Ishikawa (cell line): Measurements from ENCODE around the gene SIVA1.

Experiments used
- CEBPB ChIP-seq: IDR thresholded peaks from 2 replicates; pipeline ENCODE4 v1.6.1; 2012
- CREB1 ChIP-seq: IDR thresholded peaks from 2 replicates; pipeline ENCODE4 v1.6.1; 2012; ENCODE audit warnings: low read depth
- EGR1 ChIP-seq: IDR thresholded peaks from 2 replicates; pipeline ENCODE4 v1.6.1; 2012
- EP300 ChIP-seq: IDR thresholded peaks from 2 replicates; pipeline ENCODE4 v1.6.1; 2012; ENCODE audit warnings: borderline replicate concordance
- FOXM1 ChIP-seq: IDR thresholded peaks from 2 replicates; pipeline ENCODE4 v1.6.1; 2012; ENCODE audit warnings: low read depth, borderline replicate concordance
- NFIC ChIP-seq: IDR thresholded peaks from 2 replicates; pipeline ENCODE4 v1.6.1; 2012
- RAD21 ChIP-seq: IDR thresholded peaks from 2 replicates; pipeline ENCODE4 v1.6.1; 2012; ENCODE audit warnings: low read depth
- TAF1 ChIP-seq: IDR thresholded peaks from 2 replicates; pipeline ENCODE4 v1.6.1; 2012; ENCODE audit warnings: low read depth, mild to moderate bottlenecking
- TCF12 ChIP-seq: IDR thresholded peaks from 2 replicates; pipeline ENCODE4 v1.6.1; 2012; ENCODE audit warnings: low read depth
- TEAD4 ChIP-seq: IDR thresholded peaks from 2 replicates; pipeline ENCODE4 v1.6.1; 2012
- YY1 ChIP-seq: IDR thresholded peaks from 2 replicates; pipeline ENCODE4 v1.6.1; 2012; ENCODE audit warnings: low read depth
- ZBTB7A ChIP-seq: IDR thresholded peaks from 2 replicates; pipeline ENCODE4 v1.6.1; 2012; ENCODE audit warnings: low read depth
- TF ChIP-seq, protein P1 (sequence below): IDR thresholded peaks from 2 replicates; pipeline ENCODE4 v1.6.1; 2012
- TF ChIP-seq, protein P2 (sequence below): IDR thresholded peaks from 2 replicates; pipeline ENCODE4 v1.6.1; 2012
- TF ChIP-seq, protein P3 (sequence below): IDR thresholded peaks from 2 replicates; pipeline ENCODE4 v1.6.1; 2012; ENCODE audit warnings: low read depth, mild to moderate bottlenecking

SIVA1 gene

DNA sequence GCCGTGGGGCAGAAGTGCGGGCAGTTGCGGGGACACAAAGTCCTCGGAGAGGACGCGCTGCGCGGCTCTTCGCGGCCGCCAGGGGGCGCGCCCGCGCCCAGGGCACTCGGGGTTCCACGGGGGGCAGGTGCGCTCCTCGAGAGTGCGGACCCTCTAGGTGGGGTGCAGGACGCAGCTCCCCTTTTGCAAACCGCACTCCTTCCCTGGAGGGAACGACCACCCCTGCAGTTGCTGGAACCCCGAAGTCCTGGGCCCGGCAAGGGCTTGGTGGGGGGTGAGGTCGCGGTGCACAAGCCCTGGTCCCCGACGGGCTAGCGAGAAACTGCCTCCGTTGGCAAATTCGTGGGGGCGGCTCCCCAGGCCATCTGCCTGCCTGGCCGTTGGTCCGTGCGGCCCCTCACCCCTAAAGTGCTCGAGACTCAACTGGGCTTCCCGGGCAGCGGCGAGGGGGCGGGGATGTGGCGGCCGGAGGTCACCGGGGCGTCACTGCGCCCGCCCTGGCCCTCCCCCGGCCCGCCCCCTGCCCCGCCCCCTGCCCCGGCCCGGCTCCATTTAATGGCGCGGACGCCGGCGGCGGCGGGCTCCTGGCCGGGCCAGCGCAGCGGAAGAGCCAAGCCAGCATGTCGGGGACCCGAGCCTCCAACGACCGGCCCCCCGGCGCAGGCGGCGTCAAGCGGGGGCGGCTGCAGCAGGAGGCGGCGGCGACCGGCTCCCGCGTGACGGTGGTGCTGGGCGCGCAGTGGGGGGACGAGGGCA lies 29.1 kb upstream of the SIVA1 start, which contains the start of gene ADSS1:
Gene ADSS1, plus strand, starts transcription at position 579 of the 756 bp plus-strand sequence. Its CDS starts 42 bp downstream, at position 621.
- no peak for TF ChIP-seq FOXM1
- TF ChIP-seq TCF12, result no peak; the same call in 1 of the 2 replicates
- TF ChIP-seq TEAD4, result no peak
- TF ChIP-seq, protein P1, sequence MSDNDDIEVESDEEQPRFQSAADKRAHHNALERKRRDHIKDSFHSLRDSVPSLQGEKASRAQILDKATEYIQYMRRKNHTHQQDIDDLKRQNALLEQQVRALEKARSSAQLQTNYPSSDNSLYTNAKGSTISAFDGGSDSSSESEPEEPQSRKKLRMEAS, result peak; percentile 53; the same call in 1 of the 2 replicates
- no peak for TF ChIP-seq CREB1
- no peak for TF ChIP-seq EGR1
- peak; percentile 72 for TF ChIP-seq YY1
- TF ChIP-seq NFIC, result no peak
- peak; percentile 38; the same call in 1 of the 2 replicates for TF ChIP-seq TAF1
- no peak for TF ChIP-seq RAD21
- peak; percentile 34; the same call in 1 of the 2 replicates for TF ChIP-seq ZBTB7A
- no peak for TF ChIP-seq EP300
- TF ChIP-seq, protein P2, sequence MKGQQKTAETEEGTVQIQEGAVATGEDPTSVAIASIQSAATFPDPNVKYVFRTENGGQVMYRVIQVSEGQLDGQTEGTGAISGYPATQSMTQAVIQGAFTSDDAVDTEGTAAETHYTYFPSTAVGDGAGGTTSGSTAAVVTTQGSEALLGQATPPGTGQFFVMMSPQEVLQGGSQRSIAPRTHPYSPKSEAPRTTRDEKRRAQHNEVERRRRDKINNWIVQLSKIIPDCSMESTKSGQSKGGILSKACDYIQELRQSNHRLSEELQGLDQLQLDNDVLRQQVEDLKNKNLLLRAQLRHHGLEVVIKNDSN, result no peak
- TF ChIP-seq, protein P3, sequence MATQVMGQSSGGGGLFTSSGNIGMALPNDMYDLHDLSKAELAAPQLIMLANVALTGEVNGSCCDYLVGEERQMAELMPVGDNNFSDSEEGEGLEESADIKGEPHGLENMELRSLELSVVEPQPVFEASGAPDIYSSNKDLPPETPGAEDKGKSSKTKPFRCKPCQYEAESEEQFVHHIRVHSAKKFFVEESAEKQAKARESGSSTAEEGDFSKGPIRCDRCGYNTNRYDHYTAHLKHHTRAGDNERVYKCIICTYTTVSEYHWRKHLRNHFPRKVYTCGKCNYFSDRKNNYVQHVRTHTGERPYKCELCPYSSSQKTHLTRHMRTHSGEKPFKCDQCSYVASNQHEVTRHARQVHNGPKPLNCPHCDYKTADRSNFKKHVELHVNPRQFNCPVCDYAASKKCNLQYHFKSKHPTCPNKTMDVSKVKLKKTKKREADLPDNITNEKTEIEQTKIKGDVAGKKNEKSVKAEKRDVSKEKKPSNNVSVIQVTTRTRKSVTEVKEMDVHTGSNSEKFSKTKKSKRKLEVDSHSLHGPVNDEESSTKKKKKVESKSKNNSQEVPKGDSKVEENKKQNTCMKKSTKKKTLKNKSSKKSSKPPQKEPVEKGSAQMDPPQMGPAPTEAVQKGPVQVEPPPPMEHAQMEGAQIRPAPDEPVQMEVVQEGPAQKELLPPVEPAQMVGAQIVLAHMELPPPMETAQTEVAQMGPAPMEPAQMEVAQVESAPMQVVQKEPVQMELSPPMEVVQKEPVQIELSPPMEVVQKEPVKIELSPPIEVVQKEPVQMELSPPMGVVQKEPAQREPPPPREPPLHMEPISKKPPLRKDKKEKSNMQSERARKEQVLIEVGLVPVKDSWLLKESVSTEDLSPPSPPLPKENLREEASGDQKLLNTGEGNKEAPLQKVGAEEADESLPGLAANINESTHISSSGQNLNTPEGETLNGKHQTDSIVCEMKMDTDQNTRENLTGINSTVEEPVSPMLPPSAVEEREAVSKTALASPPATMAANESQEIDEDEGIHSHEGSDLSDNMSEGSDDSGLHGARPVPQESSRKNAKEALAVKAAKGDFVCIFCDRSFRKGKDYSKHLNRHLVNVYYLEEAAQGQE, result no peak
- TF ChIP-seq CEBPB, result no peak

DNA sequence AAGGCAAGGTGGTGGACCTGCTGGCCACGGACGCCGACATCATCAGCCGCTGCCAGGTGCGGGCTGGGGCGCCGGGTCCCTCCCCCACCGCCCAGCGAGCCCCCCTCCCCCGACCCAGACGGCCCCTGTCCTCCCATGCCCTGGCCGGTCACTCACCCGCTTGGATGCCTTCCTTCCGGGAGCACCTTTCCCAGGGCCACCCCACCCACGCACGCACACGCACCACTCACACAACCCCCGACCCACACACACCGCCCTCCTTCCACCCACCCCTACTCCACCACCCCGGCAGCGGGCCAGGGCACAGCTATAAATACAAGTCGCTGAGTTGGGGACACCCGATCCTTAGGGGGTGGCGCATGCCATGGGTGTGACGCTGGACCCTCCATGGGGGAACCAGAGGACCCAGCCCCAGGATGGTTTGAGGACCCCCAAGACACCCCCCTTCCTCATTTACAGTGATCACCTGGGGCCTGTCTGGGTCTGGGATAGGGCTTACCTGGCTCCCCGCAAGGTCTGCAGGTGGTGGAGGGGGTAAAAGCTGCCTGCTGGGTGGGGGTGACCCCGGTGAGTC lies 28.5 kb upstream of the SIVA1 start:
- TF ChIP-seq, protein P3, result no peak
- TF ChIP-seq CREB1, result no peak
- no peak for TF ChIP-seq TEAD4
- TF ChIP-seq ZBTB7A, result peak; percentile 71; the same call in 1 of the 2 replicates
- TF ChIP-seq EGR1, result peak; percentile 85
- no peak for TF ChIP-seq TCF12
- no peak for TF ChIP-seq RAD21
- TF ChIP-seq, protein P2, result no peak
- TF ChIP-seq FOXM1, result no peak

DNA sequence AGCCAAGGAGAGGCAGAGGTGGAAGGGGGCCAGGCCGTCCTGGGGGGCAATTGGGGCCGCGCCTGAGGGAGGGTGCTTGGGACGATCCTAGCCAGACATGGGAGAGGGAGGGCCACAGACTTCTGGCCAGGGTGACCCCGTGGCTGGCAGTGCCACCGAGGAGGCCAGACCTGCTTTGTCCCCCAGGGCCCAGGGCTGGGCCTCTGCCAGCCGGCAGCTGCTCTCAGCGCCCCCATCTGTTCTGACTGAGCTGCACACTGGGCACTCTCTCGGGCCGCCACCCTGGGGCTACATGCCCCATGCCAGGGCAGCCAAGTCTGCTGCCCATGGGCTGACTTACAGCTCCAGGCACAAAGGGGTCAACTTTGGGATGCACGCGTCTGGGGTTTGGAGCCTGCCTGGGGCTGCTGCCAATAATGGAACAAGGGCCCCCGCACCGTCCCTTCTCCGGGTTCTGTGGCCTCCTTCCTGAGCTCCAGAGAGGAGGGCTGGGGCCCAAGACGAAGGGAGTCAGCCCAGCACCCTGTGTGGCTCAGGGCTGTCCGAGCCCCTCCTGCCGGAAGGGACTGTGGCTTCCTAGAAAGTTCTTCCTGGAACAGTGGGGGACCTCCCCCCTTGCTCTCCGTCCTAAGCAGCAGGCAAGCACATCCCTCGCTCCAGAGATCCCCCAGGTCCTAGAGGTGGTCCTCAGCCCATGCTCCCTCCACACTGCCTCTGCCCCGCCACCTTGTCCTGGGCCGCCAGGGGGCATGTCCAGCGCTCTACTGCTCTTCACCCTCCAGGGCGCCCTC lies 27.8 kb upstream of the SIVA1 start:
- TF ChIP-seq CEBPB (no peak), RAD21 (peak; percentile 20; the same call in 1 of the 2 replicates)

DNA sequence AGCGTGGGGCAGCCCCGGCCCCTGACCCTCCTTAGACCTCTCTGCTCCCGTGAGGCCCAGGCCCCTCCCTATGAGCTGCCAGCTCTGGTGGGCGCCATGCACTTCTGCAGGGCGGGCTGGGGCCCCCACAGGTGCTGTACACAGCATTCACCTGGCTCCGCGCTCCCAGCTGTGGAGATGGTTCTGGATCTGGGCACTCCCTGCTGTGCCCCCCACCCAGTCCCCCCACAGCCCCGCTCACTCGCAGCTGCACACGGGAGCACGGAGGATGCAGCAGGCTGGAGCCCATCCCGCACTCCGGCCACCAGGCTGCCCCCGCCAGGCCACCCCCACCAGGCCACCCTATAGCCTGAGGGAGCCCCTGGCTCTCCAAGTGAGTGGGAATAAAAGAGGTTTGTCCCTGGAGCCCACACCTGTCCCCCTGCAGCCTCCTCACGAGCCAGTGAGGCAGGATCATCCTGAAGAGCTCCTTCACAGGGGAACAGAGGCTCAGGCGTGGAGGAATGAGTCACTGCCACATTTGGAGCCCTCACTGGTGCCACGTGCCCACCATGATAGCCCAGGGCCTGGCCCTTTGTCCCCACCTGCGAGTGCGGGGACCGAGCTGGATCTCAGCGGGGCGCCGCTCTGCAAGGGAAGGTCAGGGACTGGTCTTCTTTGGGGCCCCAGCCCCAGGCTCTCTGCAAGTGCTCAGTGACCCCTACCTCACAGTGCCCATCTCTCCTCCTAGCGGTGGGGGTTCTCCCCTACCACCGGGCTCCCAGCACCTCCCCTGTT lies 27.0 kb upstream of the SIVA1 start:
- TF ChIP-seq, protein P1, result no peak
- TF ChIP-seq ZBTB7A (no peak), YY1 (no peak), TCF12 (no peak), FOXM1 (no peak)
- TF ChIP-seq, protein P2, result no peak
